HG02763 (cell line): ENCODE data around the gene MORN1.

Experiments
- ATAC-seq: cut with Tn5 transposase; IDR thresholded peaks from one replicate; pipeline ENCODE4 v1.9.1; 2021; ENCODE audit warnings: mild to moderate bottlenecking, moderate library complexity; ENCODE audit not compliant: unreplicated experiment

The MORN1 gene

DNA sequence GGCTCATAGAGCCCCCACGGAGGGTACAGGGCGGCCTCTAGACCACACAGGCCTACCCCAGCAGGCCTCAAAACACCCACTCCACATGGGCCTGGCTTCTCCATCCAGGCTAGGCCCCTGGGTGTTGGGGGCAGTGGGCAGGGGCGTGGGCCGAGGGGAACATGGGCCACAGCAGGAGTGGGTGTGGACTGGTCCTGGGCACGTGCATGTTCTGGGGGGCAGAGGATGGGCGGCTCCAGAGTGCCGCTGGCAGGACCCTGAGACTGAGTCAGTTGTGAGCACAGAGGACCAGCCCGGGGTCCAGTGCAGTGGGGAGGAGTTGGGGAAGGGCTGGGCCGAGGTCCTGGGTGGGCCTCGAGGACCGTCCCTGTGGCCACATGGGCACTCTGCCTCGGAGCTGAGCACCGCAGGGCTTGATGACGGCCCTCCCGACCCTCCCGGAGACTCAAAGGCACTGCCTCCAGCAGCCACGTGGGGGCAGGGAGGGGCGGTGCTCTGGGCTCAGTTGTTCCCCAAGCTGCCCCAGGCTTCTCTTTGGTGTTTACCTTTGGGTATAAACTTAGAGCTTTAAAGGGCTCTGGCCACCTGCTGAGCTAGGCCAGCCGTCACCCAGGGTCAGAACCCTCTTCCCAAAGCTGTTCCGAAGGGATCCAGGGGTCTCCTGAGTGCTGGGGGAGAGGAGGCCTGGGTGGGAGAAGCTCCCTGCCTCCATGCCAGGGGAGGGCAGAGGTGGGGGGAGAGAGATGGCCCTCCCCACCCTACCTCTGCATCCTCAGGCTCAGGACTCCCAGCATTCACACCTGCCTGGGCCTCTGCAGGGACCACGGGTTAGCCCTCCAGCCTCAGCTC lies 79.9 kb downstream of the MORN1 start:
- ATAC-seq, result no peak

DNA sequence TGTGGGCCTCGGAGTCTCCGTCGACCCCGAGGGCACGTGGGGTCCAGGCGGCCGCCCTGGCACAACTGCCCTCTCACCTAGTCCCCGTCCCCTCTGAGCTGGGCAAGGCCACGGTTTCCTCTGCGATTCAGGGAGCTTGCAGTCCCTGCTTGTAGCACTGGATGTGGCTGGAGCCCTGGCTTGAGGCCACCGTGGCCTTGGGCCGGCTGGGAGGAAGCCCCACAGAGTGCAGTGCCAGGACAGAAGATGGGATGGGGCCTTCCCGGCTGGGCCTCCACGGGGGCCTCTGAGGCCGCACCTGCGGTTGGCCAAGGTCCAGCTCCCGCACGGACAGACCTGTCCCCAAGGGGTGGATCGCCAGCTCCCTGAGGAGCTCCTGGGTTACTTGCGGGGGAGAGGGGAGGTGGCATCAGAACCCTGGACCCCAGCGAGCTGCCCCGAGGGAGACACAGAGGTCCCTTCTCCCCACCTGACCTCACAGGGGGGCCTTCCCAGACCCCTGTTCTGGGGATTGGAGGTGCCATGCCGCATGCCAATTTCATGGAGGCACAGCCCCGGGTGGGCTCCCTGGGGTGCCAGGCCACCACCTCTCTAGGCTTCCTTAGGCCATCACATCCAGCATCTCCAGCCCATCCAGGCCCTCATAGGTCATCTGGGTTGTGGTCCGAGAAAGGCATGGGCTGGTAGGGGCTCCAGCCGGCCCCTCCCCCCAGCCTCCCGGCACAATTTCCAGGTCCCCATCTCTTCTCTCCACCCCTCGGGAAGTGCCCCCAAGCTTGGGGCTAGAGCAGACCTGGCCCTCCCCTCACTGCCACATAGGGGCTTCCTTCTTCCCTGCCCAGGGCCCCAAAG lies 80.8 kb downstream of the MORN1 start:
- ATAC-seq, result no peak

DNA sequence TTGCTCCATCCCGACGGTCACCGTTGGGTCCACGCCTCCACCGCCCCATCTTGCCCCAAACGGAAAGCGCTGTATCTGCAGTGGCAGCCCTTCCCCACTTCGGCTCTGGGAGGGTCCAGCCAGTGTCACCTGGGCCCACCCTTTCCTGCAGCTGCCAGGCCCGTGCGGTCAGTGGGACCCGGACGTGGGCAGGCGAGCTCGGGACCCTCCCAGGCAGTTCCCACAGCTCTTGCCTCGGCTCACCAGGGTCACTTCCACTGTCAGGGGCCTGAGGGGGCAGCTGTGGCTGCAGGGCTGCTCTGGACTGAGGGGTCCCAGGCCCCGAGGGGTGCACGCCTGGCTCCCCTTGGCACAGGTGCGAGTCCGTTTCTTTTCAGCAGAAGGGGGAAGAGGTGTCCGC lies 82.5 kb downstream of the MORN1 start:
- ATAC-seq, result no peak

GRCh38 chr1:2307972-2308371 lies 83.4 kb downstream of the MORN1 start:
- no peak for ATAC-seq

- no peak for ATAC-seq
Measured at GRCh38 chr1:2307064-2307605, 84.2 kb downstream of the MORN1 start.

DNA sequence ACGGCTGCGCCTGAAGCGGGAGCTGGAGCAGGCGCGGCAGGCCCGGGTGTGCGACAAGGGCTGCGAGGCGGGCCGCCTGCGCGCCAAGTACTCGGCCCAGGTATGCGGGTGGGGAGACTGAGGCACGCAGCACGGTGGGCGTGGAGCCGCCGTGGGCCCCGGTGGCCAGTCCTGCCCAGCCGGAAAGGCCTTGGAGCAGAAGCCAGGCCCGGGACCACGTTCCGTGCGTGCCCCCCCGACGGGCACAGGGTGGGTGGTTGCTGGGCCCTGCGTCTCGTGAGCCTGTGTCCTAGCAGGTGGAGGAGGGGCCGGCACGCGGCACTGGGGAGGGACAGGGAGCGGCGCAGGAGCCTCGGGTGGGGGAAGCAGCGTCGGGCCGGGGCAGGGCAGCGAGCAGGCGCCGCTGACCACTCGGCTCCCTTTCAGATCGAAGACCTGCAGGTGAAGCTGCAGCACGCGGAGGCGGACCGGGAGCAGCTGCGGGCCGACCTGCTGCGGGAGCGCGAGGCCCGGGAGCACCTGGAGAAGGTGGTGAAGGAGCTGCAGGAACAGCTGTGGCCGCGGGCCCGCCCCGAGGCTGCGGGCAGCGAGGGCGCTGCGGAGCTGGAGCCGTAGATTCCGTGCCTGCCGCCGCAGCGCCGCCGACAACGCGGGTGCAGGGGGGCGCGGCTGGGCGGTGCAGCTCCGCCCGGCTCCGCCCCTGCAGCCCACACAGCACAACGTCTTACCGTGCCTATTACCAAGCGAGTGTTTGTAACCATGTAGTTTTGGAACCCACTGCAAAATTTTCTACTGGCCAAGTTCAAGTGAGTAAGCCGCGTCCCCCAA lies 85.0 kb downstream of the MORN1 start:
- no peak for ATAC-seq

DNA sequence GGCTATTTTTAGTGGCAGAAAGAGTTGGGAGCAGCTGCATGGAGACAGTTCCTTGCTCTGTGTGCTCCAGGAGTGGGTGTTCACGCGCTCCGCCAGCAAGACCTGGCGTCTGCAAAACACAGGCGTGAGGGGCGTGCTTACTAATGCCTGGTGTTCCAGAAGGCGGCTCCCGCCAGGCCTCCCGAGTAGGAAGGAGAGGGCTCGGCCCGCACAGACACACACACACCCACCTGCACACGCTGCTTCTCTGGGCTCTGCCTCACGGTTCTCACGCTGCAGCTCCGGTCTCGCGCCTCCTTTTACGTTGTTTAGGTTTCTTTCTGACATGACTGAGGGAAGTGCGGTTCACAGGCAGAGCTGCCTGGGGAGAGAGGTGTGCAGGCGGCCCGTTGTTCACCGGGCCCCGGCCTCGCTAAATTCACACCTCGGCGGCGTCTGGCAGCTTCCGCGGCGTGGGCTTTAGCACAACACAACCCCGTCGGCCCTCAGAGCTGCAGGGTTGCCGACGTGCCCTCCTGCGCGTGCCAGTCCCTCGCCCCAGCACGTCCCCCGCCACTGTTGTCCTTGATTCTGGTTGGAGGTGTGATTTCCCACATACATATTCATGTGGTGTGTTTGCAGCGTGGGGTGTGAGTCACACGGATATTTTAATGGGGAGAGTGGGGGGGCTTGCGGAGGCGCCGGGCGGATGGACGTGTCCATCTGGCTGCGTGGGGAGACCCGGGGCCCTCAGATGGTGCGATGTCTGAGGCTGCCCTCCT lies 86.3 kb downstream of the MORN1 start:
- no peak for ATAC-seq

GRCh38 chr1:2304282-2304681 lies 87.1 kb downstream of the MORN1 start:
- ATAC-seq, result no peak

GRCh38 chr1:2303781-2304180 lies 87.6 kb downstream of the MORN1 start:
- no peak for ATAC-seq

- ATAC-seq, result no peak
Measured at GRCh38 chr1:2303016-2303775, 88.2 kb downstream of the MORN1 start.

DNA sequence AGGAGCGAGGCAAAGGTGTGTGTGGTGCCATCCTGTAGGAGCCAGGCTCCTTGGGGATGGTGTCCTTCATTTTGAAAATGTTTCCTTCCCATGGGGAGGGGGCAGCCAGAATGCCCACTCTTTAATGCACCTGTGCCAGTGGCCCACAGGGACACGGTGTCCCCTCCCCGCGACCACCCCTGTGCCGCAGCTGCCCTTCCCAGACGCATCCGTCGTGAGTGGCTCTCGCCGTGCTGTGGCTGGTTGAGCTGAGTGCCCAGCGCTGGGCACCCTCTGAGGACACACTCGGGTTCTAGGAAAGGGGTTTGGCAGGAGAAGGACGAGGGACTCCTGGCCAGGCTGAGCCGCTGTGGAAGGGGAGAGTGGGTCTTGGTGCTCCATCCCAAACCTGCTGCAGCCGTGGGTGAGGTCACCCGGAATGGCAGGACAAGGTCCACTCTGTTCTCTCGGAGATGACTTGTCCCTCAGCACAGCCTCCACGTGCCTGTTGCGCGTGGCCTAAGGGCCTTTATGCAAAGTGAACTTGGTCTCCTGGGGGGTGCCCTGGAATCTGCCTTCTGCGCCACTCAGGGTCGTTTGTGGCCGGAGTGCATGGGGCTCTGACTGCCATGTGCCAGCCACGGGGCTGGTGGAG lies 88.9 kb downstream of the MORN1 start:
- no peak for ATAC-seq

- no peak for ATAC-seq
Measured at GRCh38 chr1:2301607-2302291, 89.6 kb downstream of the MORN1 start.

DNA sequence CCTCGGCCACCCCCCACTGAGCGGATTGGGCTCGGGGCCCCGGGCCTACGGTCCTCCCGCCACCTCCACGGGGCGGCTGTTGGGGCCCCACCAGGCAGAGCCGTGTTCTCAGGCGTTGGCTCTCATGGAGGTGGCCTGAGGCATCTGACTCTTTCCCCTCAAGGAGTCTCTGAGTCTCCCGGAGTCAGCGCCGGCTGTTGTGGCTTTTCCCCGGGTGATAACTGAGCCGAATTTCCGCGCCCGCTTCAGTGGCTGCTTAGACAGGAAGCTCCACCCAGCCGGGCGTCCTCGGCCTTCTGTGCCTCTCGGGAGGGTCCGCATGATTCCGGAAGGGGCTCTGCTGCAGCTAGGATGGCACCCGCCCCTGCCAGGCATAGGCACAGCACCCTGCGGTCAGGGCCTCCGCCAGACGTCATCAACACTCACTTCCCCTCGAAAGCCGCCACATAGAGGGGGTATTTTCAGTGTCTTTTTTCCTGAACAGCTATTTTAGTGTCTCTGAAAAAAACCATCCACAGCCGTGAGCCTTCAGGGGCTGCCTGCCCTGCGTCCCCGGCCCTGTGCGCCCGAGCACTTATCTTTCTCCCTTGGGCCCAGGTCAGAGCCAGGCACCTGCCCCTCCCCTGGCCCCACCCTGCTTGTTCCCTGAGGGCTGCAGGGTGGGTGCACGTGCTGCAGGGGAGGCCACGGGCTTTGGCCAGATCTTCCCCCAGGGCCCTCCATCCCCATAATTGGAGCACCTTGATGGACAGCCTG lies 90.3 kb downstream of the MORN1 start:
- peak; percentile 37 for ATAC-seq

DNA sequence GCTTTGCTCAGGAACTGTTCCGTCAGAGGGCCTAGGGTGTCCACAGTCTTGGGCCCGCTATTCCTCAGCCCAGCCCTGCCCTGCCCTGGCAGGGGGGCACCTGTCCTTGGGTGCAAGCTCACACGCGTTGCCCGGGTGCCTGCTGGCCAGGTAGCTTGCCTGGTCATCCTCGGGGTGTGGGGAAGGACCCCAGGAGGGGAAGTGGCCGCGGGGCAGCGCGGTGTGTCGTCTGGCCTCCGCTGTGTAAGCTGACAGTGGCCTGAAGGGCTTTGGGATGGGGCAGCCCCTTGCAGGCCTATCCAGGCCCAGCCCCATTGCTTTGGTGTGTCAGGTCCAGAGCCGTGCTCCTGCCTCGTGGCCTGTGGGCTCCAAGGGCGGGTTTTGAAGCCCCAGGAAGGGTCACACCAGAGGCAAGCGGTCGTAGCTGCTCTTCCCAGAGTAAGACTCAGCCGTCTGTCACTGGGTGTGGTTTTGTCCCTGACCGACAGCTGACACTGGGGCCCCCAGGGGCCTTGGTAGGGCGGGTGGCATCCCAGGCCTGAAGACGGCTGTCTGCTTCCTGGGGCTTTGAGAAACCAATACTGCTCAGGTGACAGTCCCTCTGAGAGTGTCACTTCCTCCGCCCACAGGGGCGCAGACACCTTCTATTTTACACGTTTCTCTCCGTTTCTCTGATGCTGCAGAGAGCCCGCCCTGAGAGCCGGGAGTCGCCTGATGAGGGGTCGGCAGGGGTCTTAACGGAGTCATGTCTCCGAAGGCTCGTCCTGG lies 91.2 kb downstream of the MORN1 start:
- ATAC-seq, result peak; percentile 79

- ATAC-seq, result no peak
Measured at GRCh38 chr1:2299131-2299627, 92.2 kb downstream of the MORN1 start.

GRCh38 chr1:2298685-2299084 lies 92.7 kb downstream of the MORN1 start:
- no peak for ATAC-seq
